GM21723 (cell line): Measurements from ENCODE around the gene ADGRG1.

Source experiments
- ATAC-seq: cut with Tn5 transposase; IDR thresholded peaks from one replicate; pipeline ENCODE4 v1.9.1; 2021; ENCODE audit warnings: mild to moderate bottlenecking, moderate library complexity; ENCODE audit not compliant: unreplicated experiment

ADGRG1 gene

GRCh38 chr16:57634171-57634570 is 5.7 kb downstream of the ADGRG1 start:
- ATAC-seq: no peak

- ATAC-seq: no peak
Observed at GRCh38 chr16:57635266-57636097, 7.1 kb downstream of the ADGRG1 start.

- ATAC-seq: no peak
Observed at GRCh38 chr16:57636184-57636583, 7.8 kb downstream of the ADGRG1 start.

GRCh38 chr16:57637020-57637419 is 8.6 kb downstream of the ADGRG1 start:
- no peak for ATAC-seq

GRCh38 chr16:57637424-57637823 is 9.0 kb downstream of the ADGRG1 start:
- no peak for ATAC-seq

- no peak for ATAC-seq
Observed at GRCh38 chr16:57637965-57638364, 9.5 kb downstream of the ADGRG1 start.

- ATAC-seq: no peak
Observed at GRCh38 chr16:57638381-57638780, 10.0 kb downstream of the ADGRG1 start.

GRCh38 chr16:57639172-57639887 is 10.9 kb downstream of the ADGRG1 start:
- no peak for ATAC-seq

- no peak for ATAC-seq
Observed at GRCh38 chr16:57640185-57640584, 11.8 kb downstream of the ADGRG1 start.

- ATAC-seq: no peak
Observed at GRCh38 chr16:57640612-57641011, 12.2 kb downstream of the ADGRG1 start.

- ATAC-seq: no peak
Observed at GRCh38 chr16:57642160-57643135, 14.0 kb downstream of the ADGRG1 start.

- no peak for ATAC-seq
Observed at GRCh38 chr16:57643147-57643874, 14.9 kb downstream of the ADGRG1 start.

- ATAC-seq: no peak
Observed at GRCh38 chr16:57643910-57644309, 15.5 kb downstream of the ADGRG1 start.

GRCh38 chr16:57644383-57645014 is 16.1 kb downstream of the ADGRG1 start:
- no peak for ATAC-seq

GRCh38 chr16:57645169-57645568 is 16.7 kb downstream of the ADGRG1 start:
- no peak for ATAC-seq

GRCh38 chr16:57645691-57646387 is 17.4 kb downstream of the ADGRG1 start:
- no peak for ATAC-seq

- no peak for ATAC-seq
Observed at GRCh38 chr16:57646388-57647039, 18.1 kb downstream of the ADGRG1 start.

- ATAC-seq: no peak
Observed at GRCh38 chr16:57647136-57647875, 18.9 kb downstream of the ADGRG1 start.
